K562 (cell line): Measurements from ENCODE around the gene RCSD1. TPM values are rescaled to one million over a fixed set of nuclear protein-coding genes. Genes with fewer than 3 reads are reported as not detected.

Experiments used
- ATAC-seq: fragments of 200-7000 bp; cut with Tn5 transposase; 3 replicates; pipeline ENCODE4 v1.9.1; 2020; ENCODE audit warnings: moderate library complexity
- BruUV-seq: library from RNA; stranded (reverse); fragments of 400-500 nt; replicated peaks from 2 replicates; lab custom pipeline; 2021; lab: Mats Ljungman, UMichigan
- CTCF ChIA-PET: fragments of 300-600 bp; formaldehyde crosslinking; extraction: SDS; loops from one replicate; lab custom pipeline; 2021; ENCODE audit warnings: low intra/inter-chr PET ratio; lab: Yijun Ruan, JAX
- POLR2A ChIA-PET: fragments of 300-600, 350-650 bp; sonication (Branson Sonifier 250); formaldehyde crosslinking; extraction: SDS; loops from one replicate; lab custom pipeline; 2021; ENCODE audit warnings: antibody characterized with exemption, inconsistent platforms; lab: Yijun Ruan, JAX
- DNase-seq, 4 experiments: peaks; one replicate each; pipeline versions ENCODE4 v3.0.0 to v3.0.0-alpha.2; 2011 to 2018; ENCODE audit warnings: low spot score in 3 of 4, mixed read lengths in 3 of 4; ENCODE audit errors: extremely low read depth in 1 of 4
- FAIRE-seq: peaks from 2 replicates; lab custom pipeline; 2011; peaks lifted over from hg19 to GRCh38; lab: Jason Lieb, UNC
- H2AFZ ChIP-seq: 2 replicates; pipeline ENCODE4 v1.6.0; 2011; ENCODE audit warnings: low read depth, low read length, control low read depth, inconsistent platforms
- H3K27ac ChIP-seq: fragments of 200-600 bp; 3 replicates; pipeline ENCODE4 v1.8.0; 2011; ENCODE audit warnings: low read depth, mild to moderate bottlenecking, control low read depth, inconsistent platforms, low read length, moderate library complexity, mixed read lengths; ENCODE audit errors: extremely low read depth
- H3K27me3 ChIP-seq, 2 experiments: fragments of 300-600 bp in 1 of 2; 2 replicates in 1 of 2; 3 replicates in 1 of 2; pipeline versions ENCODE4 v1.6.0 to v1.8.0; 2011; ENCODE audit warnings: inconsistent platforms in 2 of 2, low read length in 2 of 2, mild to moderate bottlenecking in 1 of 2, mixed read lengths in 1 of 2, moderate library complexity in 1 of 2; ENCODE audit not compliant: control insufficient read depth in 2 of 2, insufficient read depth in 2 of 2
- H3K36me3 ChIP-seq: fragments of 300-600 bp; 3 replicates; pipeline ENCODE4 v1.8.0; 2011; ENCODE audit warnings: mild to moderate bottlenecking, low read length, inconsistent platforms; ENCODE audit not compliant: control insufficient read depth, insufficient read depth
- H3K4me1 ChIP-seq, 2 experiments: fragments of 200-600 bp in 1 of 2; replicated peaks in 1 of 2; 2 replicates in 1 of 2; 3 replicates in 1 of 2; pipeline versions ENCODE4 v1.5.1 to v1.8.0; 2011; ENCODE audit warnings: inconsistent platforms in 2 of 2, low read length in 2 of 2, mild to moderate bottlenecking in 1 of 2, mixed read lengths in 1 of 2, moderate library complexity in 1 of 2; ENCODE audit not compliant: control insufficient read depth in 2 of 2, insufficient read depth in 2 of 2
- H3K4me2 ChIP-seq: 2 replicates; pipeline ENCODE4 v1.6.1; 2011; ENCODE audit warnings: low read length, control low read depth, inconsistent platforms, mixed read lengths; ENCODE audit not compliant: insufficient read depth
- H3K4me3 ChIP-seq: fragments of 200-600 bp; sonication (generic), shearing (Covaris generic); 2 replicates; pipeline ENCODE4 v1.5.1; 2016; ENCODE audit warnings: control low read depth, inconsistent platforms
- H3K79me2 ChIP-seq: fragments of 200-600 bp; 3 replicates; pipeline ENCODE4 v1.8.0; 2011; ENCODE audit warnings: low read length, inconsistent platforms; ENCODE audit not compliant: control insufficient read depth, insufficient read depth
- H3K9ac ChIP-seq, 2 experiments: 2 replicates each; pipeline versions ENCODE4 v1.6.0 to v1.6.1; 2011; ENCODE audit warnings: low read depth in 2 of 2, low read length in 2 of 2, control low read depth in 1 of 2, inconsistent platforms in 1 of 2, mild to moderate bottlenecking in 1 of 2, mixed read lengths in 1 of 2; ENCODE audit not compliant: insufficient read depth in 1 of 2
- H3K9me1 ChIP-seq: one replicate; pipeline ENCODE4 v1.6.0; 2011; ENCODE audit warnings: inconsistent platforms, mild to moderate bottlenecking, low read length, moderate library complexity; ENCODE audit not compliant: control insufficient read depth, insufficient read depth
- H3K9me3 ChIP-seq: replicated peaks from 2 replicates; pipeline ENCODE4 v1.5.1; 2011; ENCODE audit warnings: low read depth, low read length, inconsistent platforms; ENCODE audit not compliant: control insufficient read depth, insufficient read depth
- H4K20me1 ChIP-seq: replicated peaks from 2 replicates; pipeline ENCODE4 v1.6.1; 2011; ENCODE audit warnings: low read length, inconsistent platforms, mixed read lengths; ENCODE audit not compliant: control insufficient read depth, insufficient read depth
- BRD9 ChIP-seq: fragments of 450-650 bp; IDR thresholded peaks from 2 replicates; pipeline ENCODE4 v1.6.1; 2018; ENCODE audit warnings: low read depth; ENCODE audit not compliant: partially characterized antibody
- CAMTA2 ChIP-seq: fragments of 250-450 bp; sonication (Bioruptor Pico); conservative IDR thresholded peaks from 2 replicates; pipeline ENCODE4 v1.5.1; 2022
- CCAR2 ChIP-seq: fragments of 200-400 bp; formaldehyde crosslinking; IDR thresholded peaks from 2 replicates; pipeline ENCODE4 v1.6.1; 2017; ENCODE audit warnings: mild to moderate bottlenecking, low read depth, low read length
- CHAMP1 ChIP-seq: fragments of 450-650 bp; IDR thresholded peaks from 2 replicates; pipeline ENCODE4 v1.6.1; 2016; ENCODE audit warnings: mild to moderate bottlenecking
- GTF2E2 ChIP-seq: fragments of 200-800 bp; sonication (Bioruptor generic); IDR thresholded peaks from 2 replicates; pipeline ENCODE4 v1.6.1; 2016; ENCODE audit warnings: missing genetic modification characterization, missing compliant biosample characterization
- KHSRP ChIP-seq: fragments of 450-650 bp; IDR thresholded peaks from 2 replicates; pipeline ENCODE4 v1.6.1; 2017
- ZNF384 ChIP-seq: IDR thresholded peaks from 2 replicates; pipeline ENCODE4 v1.6.1; 2012; ENCODE audit warnings: low read depth, low read length, improper control_type of control experiment
- ZNF717 ChIP-seq: fragments of 250-450 bp; sonication (Bioruptor Pico); IDR thresholded peaks from 2 replicates; pipeline ENCODE4 v1.5.0; 2021
- WGBS: fragments of 100-300 bp; shearing (Covaris generic); methylation state at CpG from one replicate; pipeline ENCODE4 v1.1.6; 2016; ENCODE audit warnings: low coverage, mixed read lengths; ENCODE audit not compliant: insufficient coverage; ENCODE audit errors: missing lambda C conversion rate; 5-methylcytosine and 5-hydroxymethylcytosine counted together
- in situ Hi-C: fragments of 300-500 bp; cut with MboI; formaldehyde crosslinking; loops from 4 replicates; pipeline ENCODE4 v1.15.0; 2018; ENCODE audit warnings: inconsistent platforms, mixed read lengths
- intact Hi-C: fragments of 100-400 bp; cut with micrococcal nuclease; formaldehyde crosslinking; loops from 2 replicates; pipeline ENCODE4 v1.14.2; 2022
- polyA plus RNA-seq, 8 experiments: library from polyadenylated mRNA; depleted of rRNA in 4 of 8; stranded (reverse) in 5 of 8; unstranded in 3 of 8; fragments of >200 nt; fragmentation: Nextera tagmentation in 2 of 8; fragmentation: Illumina TruSeq in 1 of 8; extraction: Ambion mirVana in 2 of 8; extraction: Trizol in 1 of 8; gene quantifications; 2 replicates each; pipeline versions ENCODE4 v1.2.1 to v1.2.3, GENCODE V29; 2011 to 2014; ENCODE audit warnings: inconsistent platforms in 1 of 8, missing spikeins in 1 of 8
- total RNA-seq, 7 experiments: library from RNA; depleted of rRNA in 6 of 7; stranded (reverse); fragments of >200 nt in 6 of 7; fragmentation: Illumina TruSeq in 2 of 7; extraction: Trizol in 2 of 7; gene quantifications; 2 replicates each; pipeline versions ENCODE4 v1.2.1 to v1.2.3, GENCODE V29; 2011 to 2021; ENCODE audit warnings: low replicate concordance in 1 of 7

Gene RCSD1
- total and polyA plus RNA-seq, 9 of the 15 experiments (the other 6 are each of a cell fraction or from before 2014, with no cell fraction given): 7.8 to 69.8 (median 45.3) TPM

GRCh38 chr1:167669209-167670124 lies 39.4 kb downstream of the RCSD1 start:
- Histone ChIP-seq H3K9me1 (no peaks in the 10 kb centered on the region), H3K4me1 (peaks cover 14 to 16% of the 10 kb centered on the region in 2 experiments; a peak in 3 of 5 replicates), H3K79me2 (no peaks in the 10 kb centered on the region), H3K27me3 (no peaks in the 10 kb centered on the region), H3K4me2 (no peak overlapping the region), H3K9me3 (no peaks in the 10 kb centered on the region), H2AFZ (no peak overlapping the region), H3K9ac (peak overlapping the region in 1 of 2 experiments; percentile 32; a peak in 2 of 4 replicates), H3K27ac (no peak overlapping the region), H3K4me3 (no peak overlapping the region), H4K20me1 (no peaks in the 10 kb centered on the region), H3K36me3 (peaks cover 20% of the 10 kb centered on the region)
- no peak for DNase-seq
- intact Hi-C loops (no loop called here), in situ Hi-C loops (no loop called here)
- POLR2A ChIA-PET: no interaction called here
- BruUV-seq: no TSS peak
- WGBS: 63% methylated on average over 6 of the region's 6 CpGs
- CTCF ChIA-PET: no interaction called here
- TF ChIP-seq GTF2E2 (tag): no peak
- no peak for TF ChIP-seq CHAMP1
- no peak for TF ChIP-seq CAMTA2
- TF ChIP-seq ZNF717 (CRISPR knock-in tag): no peak
- TF ChIP-seq BRD9: no peak
- no peak for TF ChIP-seq CCAR2
- no peak for TF ChIP-seq ZNF384
- TF ChIP-seq KHSRP: no peak
- no peak for FAIRE-seq
- peak; percentile 15; the same call in 2 of the 3 replicates for ATAC-seq
